ENCODE measurements around the gene SHH.
A peak's percentile ranks its signal among the peaks of the same experiment; 100 is the strongest.

DNA sequence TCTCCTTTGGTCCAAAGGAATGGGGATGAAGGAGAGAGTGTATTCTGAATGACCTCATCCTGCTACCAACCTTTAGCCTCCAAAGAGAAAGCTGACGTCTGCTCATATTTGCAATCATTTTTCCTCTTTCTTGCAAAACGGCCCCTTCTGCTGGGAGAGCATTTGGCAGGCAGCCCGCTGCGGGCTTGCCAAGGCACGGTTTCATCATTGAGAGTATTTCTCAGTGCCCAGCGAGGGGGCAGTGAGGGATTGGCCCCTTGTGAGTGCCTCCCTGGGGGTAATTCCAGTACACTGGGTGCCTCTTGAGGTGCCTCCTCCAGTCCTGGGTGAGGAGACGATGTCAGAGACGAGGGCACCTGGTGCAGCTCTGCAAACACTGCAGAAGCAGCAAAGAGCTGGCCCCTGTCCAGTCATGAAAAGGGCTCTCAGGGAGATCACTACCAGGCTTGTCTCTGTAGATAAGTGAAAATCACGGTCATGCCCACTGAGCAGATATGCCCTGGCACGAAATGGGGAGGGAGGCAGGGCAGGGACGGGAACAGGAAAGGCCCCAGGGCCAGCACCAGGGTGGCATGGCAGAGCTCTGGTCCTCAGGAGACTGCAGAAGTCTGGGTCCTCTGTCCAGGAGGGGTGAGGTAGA lies 48.7 kb upstream of the SHH start:
- TF ChIP-seq POLR2A (IDR thresholded peaks at IDR 0.05) (no peak), CTCF (IDR thresholded peaks at IDR 0.05) (no peak), POLR2AphosphoS5 (IDR thresholded peaks at IDR 0.05) (peak in 2 of 3 donors; percentile 1 to 10), EP300 (IDR thresholded peaks at IDR 0.05) (no peak)
